Mesenchymal stem cell (in vitro differentiated cells and primary cell): ENCODE results near the gene DAGLB.

Source experiments
- DNase-seq: peaks from one replicate; pipeline ENCODE4 v3.0.0-alpha.2; 2013
- H2AFZ ChIP-seq: one replicate; pipeline ENCODE4 v1.6.1; 2013; ENCODE audit warnings: low read depth, mild to moderate bottlenecking, control low read depth, inconsistent platforms, low read length, moderate library complexity
- H2AK5ac ChIP-seq: 2 replicates; pipeline ENCODE4 v1.6.1; 2013; ENCODE audit warnings: low read length, moderate library complexity, mild to moderate bottlenecking, inconsistent platforms; ENCODE audit not compliant: severe bottlenecking
- H2BK120ac ChIP-seq: one replicate; pipeline ENCODE4 v1.6.1; 2013; ENCODE audit warnings: low read depth, mild to moderate bottlenecking, inconsistent platforms, low read length, moderate library complexity
- H2BK12ac ChIP-seq, 2 experiments: one replicate each; pipeline ENCODE4 v1.6.1; 2013; ENCODE audit warnings: inconsistent platforms in 2 of 2, low read length in 2 of 2, mild to moderate bottlenecking in 2 of 2, moderate library complexity in 2 of 2, control low read depth in 1 of 2
- H2BK15ac ChIP-seq: one replicate; pipeline ENCODE4 v1.6.1; 2013; ENCODE audit warnings: mild to moderate bottlenecking, low read depth, inconsistent platforms; ENCODE audit not compliant: poor library complexity, severe bottlenecking
- H2BK5ac ChIP-seq: 2 replicates; pipeline ENCODE4 v1.6.1; 2013; ENCODE audit warnings: low read depth, mild to moderate bottlenecking, low read length, control low read depth, inconsistent platforms; ENCODE audit not compliant: poor library complexity, severe bottlenecking
- H3K14ac ChIP-seq, 2 experiments: one replicate each; pipeline ENCODE4 v1.6.1; 2013; ENCODE audit warnings: inconsistent platforms in 2 of 2, low read length in 2 of 2, control low read depth in 1 of 2, mild to moderate bottlenecking in 1 of 2, moderate library complexity in 1 of 2
- H3K18ac ChIP-seq, 2 experiments: one replicate each; pipeline ENCODE4 v1.6.1; 2013; ENCODE audit warnings: inconsistent platforms in 2 of 2, low read length in 2 of 2, control low read depth in 1 of 2, low read depth in 1 of 2, mild to moderate bottlenecking in 1 of 2
- H3K23ac ChIP-seq, 2 experiments: one replicate each; pipeline ENCODE4 v1.6.1; 2013; ENCODE audit warnings: inconsistent platforms in 2 of 2, low read length in 2 of 2, mild to moderate bottlenecking in 2 of 2, moderate library complexity in 2 of 2, control low read depth in 1 of 2
- H3K27ac ChIP-seq: 2 replicates; pipeline ENCODE4 v1.5.1; 2013; ENCODE audit warnings: mild to moderate bottlenecking, moderate library complexity, low read length, control low read depth, inconsistent platforms; ENCODE audit not compliant: poor library complexity, severe bottlenecking
- H3K27me3 ChIP-seq, 2 experiments: 2 replicates each; pipeline versions ENCODE4 v1.6.1 to v1.7.0; 2013; ENCODE audit warnings: low read length in 2 of 2, mild to moderate bottlenecking in 2 of 2, moderate library complexity in 2 of 2, control low read depth in 1 of 2, inconsistent platforms in 1 of 2; ENCODE audit not compliant: control insufficient read depth in 1 of 2, insufficient read depth in 1 of 2
- H3K36me3 ChIP-seq, 2 experiments: 2 replicates each; pipeline versions ENCODE4 v1.6.1 to v1.7.0; 2013; ENCODE audit warnings: low read length in 2 of 2, control low read depth in 1 of 2, inconsistent platforms in 1 of 2, low read depth in 1 of 2, mild to moderate bottlenecking in 1 of 2; ENCODE audit not compliant: insufficient read depth in 2 of 2, control insufficient read depth in 1 of 2
- H3K4ac ChIP-seq, 2 experiments: one replicate each; pipeline ENCODE4 v1.6.1; 2013; ENCODE audit warnings: inconsistent platforms in 2 of 2, low read length in 2 of 2, mild to moderate bottlenecking in 2 of 2, moderate library complexity in 2 of 2, control low read depth in 1 of 2, low read depth in 1 of 2
- H3K4me1 ChIP-seq: 2 replicates; pipeline ENCODE4 v1.6.1; 2013; ENCODE audit warnings: low read depth, low read length, control low read depth; ENCODE audit not compliant: control insufficient read depth, insufficient read depth
- H3K4me2 ChIP-seq: 2 replicates; pipeline ENCODE4 v1.6.1; 2013; ENCODE audit warnings: low read length, mild to moderate bottlenecking, inconsistent platforms; ENCODE audit not compliant: poor library complexity, severe bottlenecking
- H3K4me3 ChIP-seq, 2 experiments: 2 replicates each; pipeline versions ENCODE4 v1.5.1 to v1.7.0; 2013; ENCODE audit warnings: low read length in 2 of 2, mild to moderate bottlenecking in 2 of 2, control low read depth in 1 of 2, low read depth in 1 of 2; ENCODE audit not compliant: insufficient read depth in 1 of 2
- H3K79me1 ChIP-seq: replicated peaks from 2 replicates; pipeline ENCODE4 v1.6.1; 2013; ENCODE audit warnings: mild to moderate bottlenecking, control low read depth, low read length, inconsistent platforms; ENCODE audit not compliant: poor library complexity, severe bottlenecking
- H3K9ac ChIP-seq: 2 replicates; pipeline ENCODE4 v1.7.0; 2013; ENCODE audit warnings: mild to moderate bottlenecking, low read length, moderate library complexity
- H3K9me3 ChIP-seq: 2 replicates; pipeline ENCODE4 v1.7.0; 2013; ENCODE audit warnings: mild to moderate bottlenecking, low read length; ENCODE audit not compliant: control insufficient read depth
- H4K8ac ChIP-seq: one replicate; pipeline ENCODE4 v1.6.1; 2013; ENCODE audit warnings: inconsistent platforms, mild to moderate bottlenecking, low read length, moderate library complexity
- H4K91ac ChIP-seq: one replicate; pipeline ENCODE4 v1.6.1; 2013; ENCODE audit warnings: mild to moderate bottlenecking, low read length, inconsistent platforms
- WGBS: methylation state at CpG from one replicate; pipeline ENCODE4 v1.1.7; 2013; ENCODE audit warnings: mixed read lengths; 5-methylcytosine and 5-hydroxymethylcytosine counted together

The DAGLB gene

DNA sequence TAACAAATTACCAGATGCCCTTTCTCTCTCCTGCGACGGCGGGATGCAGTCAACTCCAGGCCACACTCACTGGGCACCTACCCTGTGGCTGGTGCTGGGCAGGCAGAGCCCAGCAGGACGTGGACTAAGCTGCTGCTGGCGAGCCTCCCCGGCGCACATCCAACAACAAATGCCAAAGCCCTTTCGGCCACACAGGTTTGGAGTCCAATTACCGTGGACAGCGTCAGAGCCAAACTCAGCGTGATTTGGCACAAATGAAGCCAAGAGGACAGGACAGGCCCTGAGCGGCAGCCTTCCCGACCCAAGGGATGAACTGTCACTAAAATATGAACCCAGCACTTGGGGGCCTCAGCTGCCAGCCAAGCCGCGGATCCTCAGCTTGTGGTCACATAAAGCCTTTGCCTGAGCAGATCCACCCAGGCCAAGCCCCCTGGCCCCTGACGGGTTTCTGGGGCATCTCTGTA lies 28.4 kb downstream of the DAGLB start:
- Histone ChIP-seq H3K23ac (no peak overlapping the region), H3K4ac (no peak overlapping the region), H3K14ac (no peak overlapping the region), H3K27me3 (no peaks in the 10 kb centered on the region), H3K27ac (no peak overlapping the region), H3K79me1 (peaks cover 21% of the 10 kb centered on the region), H3K4me2 (no peak overlapping the region), H2AFZ (no peak overlapping the region), H4K91ac (no peak overlapping the region), H2BK120ac (no peak overlapping the region), H2AK5ac (no peak overlapping the region), H3K36me3 (peaks cover 67 to 73% of the 10 kb centered on the region in 2 experiments), H3K9ac (no peak overlapping the region), H2BK5ac (no peak overlapping the region), H3K9me3 (no peaks in the 10 kb centered on the region), H2BK15ac (no peak overlapping the region), H3K4me3 (no peak overlapping the region), H3K4me1 (peaks cover 2% of the 10 kb centered on the region), H2BK12ac (no peak overlapping the region), H3K18ac (no peak overlapping the region), H4K8ac (no peak overlapping the region)
- 98% methylated on average over 16 of the region's 16 CpGs for WGBS
- DNase-seq: no peak

DNA sequence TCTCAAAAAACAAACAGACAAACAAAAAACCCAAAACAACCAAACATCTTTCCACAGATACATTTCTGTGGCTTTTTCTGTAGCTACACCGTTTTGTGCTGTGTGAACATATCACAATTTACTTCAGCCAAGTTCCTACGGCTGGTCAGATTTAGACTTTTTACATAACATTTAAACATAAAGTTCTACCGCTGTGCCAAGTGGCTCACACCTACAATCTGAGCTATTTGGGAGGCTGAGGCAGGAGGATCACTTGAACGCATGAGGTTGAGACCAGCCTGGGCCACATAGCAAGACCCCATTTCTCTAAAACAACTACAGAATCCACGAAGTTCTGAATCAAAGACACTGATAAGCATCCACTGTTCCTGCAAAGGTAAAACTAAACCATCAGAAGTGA lies 30.3 kb downstream of the DAGLB start:
- H2BK15ac ChIP-seq: no peak overlapping the region
- H3K4ac ChIP-seq: no peak overlapping the region
- no peak overlapping the region for H2BK12ac ChIP-seq
- DNase-seq: no peak
- 99% methylated on average over 4 of the region's 5 CpGs for WGBS
- H3K4me1 ChIP-seq: peaks cover 2% of the 10 kb centered on the region
- no peak overlapping the region for H4K8ac ChIP-seq
- no peaks in the 10 kb centered on the region for H3K27me3 ChIP-seq
- no peak overlapping the region for H2BK5ac ChIP-seq
- no peak overlapping the region for H4K91ac ChIP-seq
- no peak overlapping the region for H3K4me3 ChIP-seq
- H3K9me3 ChIP-seq: no peaks in the 10 kb centered on the region
- H3K36me3 ChIP-seq: peaks cover 67 to 75% of the 10 kb centered on the region in 2 experiments
- H3K4me2 ChIP-seq: no peak overlapping the region
- peaks cover 29% of the 10 kb centered on the region for H3K79me1 ChIP-seq
- no peak overlapping the region for H3K14ac ChIP-seq
- H3K9ac ChIP-seq: no peak overlapping the region
- no peak overlapping the region for H2BK120ac ChIP-seq
- no peak overlapping the region for H3K23ac ChIP-seq
- no peak overlapping the region for H2AFZ ChIP-seq
- no peak overlapping the region for H3K18ac ChIP-seq
- no peak overlapping the region for H2AK5ac ChIP-seq
- no peak overlapping the region for H3K27ac ChIP-seq

DNA sequence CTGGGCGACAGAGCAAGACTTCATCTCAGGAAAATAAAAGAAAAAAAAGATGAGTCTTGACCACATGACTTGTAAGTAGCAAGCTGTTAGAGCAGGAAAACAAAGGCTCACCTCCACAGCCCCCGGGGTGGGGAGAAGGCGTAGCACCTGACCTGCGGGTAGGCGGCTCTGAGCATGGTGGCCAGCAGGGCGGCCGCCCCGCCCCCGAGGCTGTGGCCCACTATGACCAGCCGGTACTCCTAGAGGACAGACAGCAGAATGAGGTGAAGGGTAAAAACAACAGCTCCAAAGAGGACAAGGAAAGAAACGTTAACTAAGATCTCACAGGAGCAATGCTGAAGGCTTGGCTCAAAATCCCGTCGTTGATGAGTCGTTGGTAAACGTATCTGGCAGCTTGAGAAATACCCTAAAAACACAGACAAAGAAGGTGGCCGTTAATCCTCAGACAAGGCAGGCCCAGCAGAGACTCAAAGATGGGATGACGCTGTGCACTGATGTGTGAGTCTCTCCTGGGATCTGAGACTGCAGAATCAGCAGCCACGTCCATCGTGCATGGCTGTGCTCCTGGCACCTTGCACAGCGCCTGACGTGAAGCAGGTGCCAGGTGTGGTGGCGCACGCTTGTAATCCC lies 31.1 kb downstream of the DAGLB start:
- Histone ChIP-seq H2BK12ac (no peak overlapping the region), H2AFZ (no peak overlapping the region), H3K79me1 (peaks cover 25% of the 10 kb centered on the region), H2BK120ac (no peak overlapping the region), H3K14ac (no peak overlapping the region), H2BK15ac (no peak overlapping the region), H3K36me3 (peaks cover 65 to 75% of the 10 kb centered on the region in 2 experiments), H3K27me3 (no peaks in the 10 kb centered on the region), H3K9ac (no peak overlapping the region), H2AK5ac (no peak overlapping the region), H3K4ac (no peak overlapping the region), H3K4me3 (no peak overlapping the region), H3K4me2 (no peak overlapping the region), H3K9me3 (no peaks in the 10 kb centered on the region), H3K4me1 (peaks cover 2% of the 10 kb centered on the region), H3K23ac (no peak overlapping the region), H2BK5ac (no peak overlapping the region), H4K91ac (no peak overlapping the region), H3K27ac (no peak overlapping the region), H4K8ac (no peak overlapping the region), H3K18ac (no peak overlapping the region)
- WGBS: 85% methylated on average over 23 of the region's 23 CpGs
- DNase-seq: peak; percentile 37

DNA sequence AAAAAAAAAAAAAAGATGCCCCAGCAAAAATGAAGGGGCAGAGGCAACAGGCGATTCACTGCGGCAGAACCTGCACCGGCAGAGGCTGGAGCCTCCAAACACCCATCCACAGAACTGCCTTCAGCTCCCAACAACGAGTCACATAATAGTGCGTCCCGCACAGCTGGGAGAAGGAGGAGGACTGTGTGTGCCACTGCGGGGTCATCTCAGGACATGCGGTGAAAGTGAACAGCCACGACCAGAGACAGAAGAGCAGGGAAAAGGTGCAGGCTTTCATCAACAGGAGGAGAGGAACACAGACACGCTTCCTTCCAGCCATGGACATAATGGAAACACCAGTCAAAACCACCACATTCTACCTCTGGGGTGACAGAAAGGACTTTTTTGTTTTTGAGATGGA lies 34.1 kb downstream of the DAGLB start:
- Histone ChIP-seq H2BK120ac (no peak overlapping the region), H2AFZ (no peak overlapping the region), H3K27me3 (no peaks in the 10 kb centered on the region), H3K27ac (no peak overlapping the region), H3K4ac (no peak overlapping the region), H3K4me1 (peaks cover 2% of the 10 kb centered on the region), H2BK15ac (no peak overlapping the region), H4K8ac (no peak overlapping the region), H3K9ac (no peak overlapping the region), H3K4me3 (no peak overlapping the region), H3K23ac (no peak overlapping the region), H3K14ac (no peak overlapping the region), H2BK12ac (peak overlapping the region in 1 of 2 experiments; percentile 3), H2BK5ac (no peak overlapping the region), H3K4me2 (no peak overlapping the region), H2AK5ac (no peak overlapping the region), H3K18ac (no peak overlapping the region), H3K79me1 (peaks cover 28% of the 10 kb centered on the region), H3K36me3 (peaks cover 67 to 79% of the 10 kb centered on the region in 2 experiments), H3K9me3 (no peaks in the 10 kb centered on the region), H4K91ac (peak overlapping the region; percentile 62)
- DNase-seq: no peak
- WGBS: 94% methylated on average over 8 of the region's 10 CpGs
